PC-3 (cell line): ENCODE measurements around the gene NPIPA1.
"Not testable (repeated sequence)": the region's sequence is repeated elsewhere in the genome, so short reads cannot be mapped to it uniquely, and the experiment has no call there.

Experiments
- CTCF ChIP-seq: fragments of 300-600 bp; sonication (generic); conservative IDR thresholded peaks from 2 replicates; pipeline ENCODE4 v1.5.1; 2017; ENCODE audit warnings: antibody characterized with exemption, low read depth, mild to moderate bottlenecking, low read length
- EZH2 ChIP-seq: fragments of 300-600 bp; sonication (generic); IDR thresholded peaks from one replicate; pipeline ENCODE4 v1.6.1; 2017; ENCODE audit warnings: antibody characterized with exemption, mild to moderate bottlenecking, low read length; ENCODE audit not compliant: unreplicated experiment
- EZH2phosphoT487 ChIP-seq: fragments of 300-600 bp; sonication (generic); IDR thresholded peaks from 2 replicates; pipeline ENCODE4 v1.6.1; 2018; ENCODE audit warnings: mild to moderate bottlenecking, antibody characterized with exemption, low read length, borderline replicate concordance

DNA sequence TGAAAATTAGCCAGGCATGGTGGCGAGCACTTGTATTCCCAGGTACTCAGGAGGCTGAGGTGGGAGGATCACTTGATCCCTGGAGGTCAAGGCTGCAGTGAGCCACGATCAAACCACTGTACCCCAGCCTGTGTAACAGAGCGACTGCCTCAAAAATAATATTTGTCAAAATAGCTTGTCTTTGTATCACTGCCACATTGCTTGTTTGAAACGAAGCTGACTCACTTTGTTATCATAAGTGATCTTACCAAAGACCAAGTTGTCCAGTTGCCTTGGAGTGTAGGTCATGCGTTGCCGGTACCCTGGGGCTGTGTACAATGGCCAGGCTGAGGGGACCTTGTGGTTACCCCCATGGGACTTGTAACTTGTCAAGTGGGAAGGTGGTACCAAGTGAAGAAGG, 59.5 kb downstream of the NPIPA1 start:
- TF ChIP-seq EZH2, CTCF, EZH2phosphoT487: not testable (repeated sequence)
